ENCODE data around the gene GSK3B.

GRCh38 chr3:119826711-119827608 lies 267.3 kb downstream of the GSK3B start:
- TF ChIP-seq CTCF (IDR thresholded peaks at IDR 0.05) = no peak
- TF ChIP-seq POLR2A (IDR thresholded peaks at IDR 0.05) = no peak

All from thyroid gland (tissue), 4 donors.